Liver (tissue), 9 donors: ENCODE data around the gene FGF5. TPM values are rescaled to one million over a fixed set of nuclear protein-coding genes. Genes with fewer than 3 reads are reported as not detected.
A peak's percentile ranks its signal among the peaks of the same experiment; 100 is the strongest.

Experiments
- DNase-seq: peaks from one replicate; pipeline ENCODE4 v3.0.0-alpha.2; 2017; ENCODE audit warnings: low spot score
- H3K27ac ChIP-seq, 2 donors: one replicate each; pipeline ENCODE4 v1.7.0; 2013; ENCODE audit warnings: inconsistent platforms in 2 of 2, low read length in 2 of 2, control low read depth in 1 of 2, low read depth in 1 of 2, mild to moderate bottlenecking in 1 of 2
- H3K27me3 ChIP-seq, 4 donors: one replicate each; pipeline versions ENCODE4 v1.6.1 to v1.7.0; 2013; ENCODE audit warnings: low read length in 3 of 4, inconsistent platforms in 1 of 4, mild to moderate bottlenecking in 1 of 4, moderate library complexity in 1 of 4; ENCODE audit not compliant: control insufficient read depth in 4 of 4, insufficient read depth in 4 of 4
- H3K36me3 ChIP-seq, 4 donors: one replicate each; pipeline versions ENCODE4 v1.6.1 to v1.7.0; 2013; ENCODE audit warnings: low read length in 3 of 4, mild to moderate bottlenecking in 3 of 4, low read depth in 1 of 4, moderate library complexity in 1 of 4; ENCODE audit not compliant: control insufficient read depth in 4 of 4, insufficient read depth in 3 of 4
- H3K4me1 ChIP-seq, 4 donors: one replicate each; pipeline versions ENCODE4 v1.6.1 to v1.7.0; 2013; ENCODE audit warnings: low read length in 3 of 4, mild to moderate bottlenecking in 3 of 4, moderate library complexity in 1 of 4; ENCODE audit not compliant: control insufficient read depth in 4 of 4, insufficient read depth in 4 of 4
- H3K4me3 ChIP-seq, 3 donors: one replicate each; pipeline versions ENCODE4 v1.6.1 to v1.7.0; 2013; ENCODE audit warnings: low read length in 3 of 3, control low read depth in 1 of 3, low read depth in 1 of 3, mild to moderate bottlenecking in 1 of 3
- H3K9ac ChIP-seq, 2 donors: one replicate each; pipeline ENCODE4 v1.7.0; 2013; ENCODE audit warnings: low read length in 2 of 2, mild to moderate bottlenecking in 2 of 2, moderate library complexity in 2 of 2, control low read depth in 1 of 2, low read depth in 1 of 2
- H3K9me3 ChIP-seq, 4 donors: one replicate each; pipeline versions ENCODE4 v1.6.1 to v1.7.0; 2013; ENCODE audit warnings: low read length in 3 of 4; ENCODE audit not compliant: control insufficient read depth in 4 of 4
- EGR1 ChIP-seq, 2 donors: IDR thresholded peaks; 2 replicates each; pipeline ENCODE4 v1.6.1; 2016 to 2018; ENCODE audit warnings: antibody characterized with exemption in 2 of 2, low read depth in 2 of 2
- FOXA1 ChIP-seq: IDR thresholded peaks from 2 replicates; pipeline ENCODE4 v1.6.1; 2016; ENCODE audit warnings: antibody characterized with exemption
- FOXA2 ChIP-seq: IDR thresholded peaks from 2 replicates; pipeline ENCODE4 v1.6.1; 2016; ENCODE audit warnings: antibody characterized with exemption
- GABPA ChIP-seq, 2 donors: IDR thresholded peaks in 1 of 2; conservative IDR thresholded peaks in 1 of 2; 2 replicates each; pipeline ENCODE4 v1.6.1; 2016; ENCODE audit warnings: antibody characterized with exemption in 2 of 2, mild to moderate bottlenecking in 1 of 2, moderate library complexity in 1 of 2
- HNF4A ChIP-seq, 2 donors: conservative IDR thresholded peaks; 2 replicates each; pipeline ENCODE4 v1.6.1; 2016; ENCODE audit warnings: antibody characterized with exemption in 2 of 2, mild to moderate bottlenecking in 2 of 2
- HNF4G ChIP-seq: IDR thresholded peaks from 2 replicates; pipeline ENCODE4 v1.6.1; 2016; ENCODE audit warnings: antibody characterized with exemption
- JUND ChIP-seq, 2 donors: IDR thresholded peaks; 2 replicates each; pipeline ENCODE4 v1.6.1; 2016; ENCODE audit warnings: antibody characterized with exemption in 2 of 2
- MAX ChIP-seq: IDR thresholded peaks from 2 replicates; pipeline ENCODE4 v1.6.1; 2016; ENCODE audit warnings: antibody characterized with exemption
- NR2F2 ChIP-seq: IDR thresholded peaks from 2 replicates; pipeline ENCODE4 v1.6.1; 2016; ENCODE audit warnings: antibody characterized with exemption
- RAD21 ChIP-seq, 2 donors: IDR thresholded peaks; 2 replicates each; pipeline ENCODE4 v1.6.1; 2016; ENCODE audit warnings: antibody characterized with exemption in 2 of 2, mild to moderate bottlenecking in 2 of 2
- REST ChIP-seq: IDR thresholded peaks from 2 replicates; pipeline ENCODE4 v1.6.1; 2016; ENCODE audit warnings: antibody characterized with exemption, mild to moderate bottlenecking
- RXRA ChIP-seq, 2 donors: IDR thresholded peaks; 2 replicates each; pipeline ENCODE4 v1.6.1; 2017 to 2018; ENCODE audit warnings: antibody characterized with exemption in 2 of 2, mild to moderate bottlenecking in 1 of 2
- TAF1 ChIP-seq: conservative IDR thresholded peaks from 2 replicates; pipeline ENCODE4 v1.6.1; 2016; ENCODE audit warnings: antibody characterized with exemption, mild to moderate bottlenecking
- YY1 ChIP-seq: IDR thresholded peaks from 2 replicates; pipeline ENCODE4 v1.6.1; 2016; ENCODE audit warnings: antibody characterized with exemption, mild to moderate bottlenecking
- WGBS: extraction: QIAGEN DNeasy Blood & Tissue Kit; methylation state at CpG from one replicate; pipeline ENCODE4 v1.1.7; 2013; 5-methylcytosine and 5-hydroxymethylcytosine counted together
- polyA plus RNA-seq, 2 donors: library from polyadenylated mRNA; stranded (reverse) in 1 of 2; unstranded in 1 of 2; fragments of 200-250 nt in 1 of 2; fragments of >200 nt in 1 of 2; fragmentation: Nextera tagmentation in 1 of 2; extraction: Ambion mirVana in 1 of 2; gene quantifications; one replicate each; pipeline versions ENCODE4 v1.2.1 to v1.2.3, GENCODE V29; 2013 to 2015
- total RNA-seq, 2 donors: library from RNA; depleted of rRNA; stranded (reverse); fragments of >200 nt; gene quantifications; one replicate each; pipeline ENCODE4 v1.2.3, GENCODE V29; 2014
- TF ChIP-seq, protein P1 (sequence below): fragments of 150-350 bp; IDR thresholded peaks from 2 replicates; pipeline ENCODE4 v1.5.1; 2017; ENCODE audit warnings: improper control_type of control experiment, low read depth, low read length; ENCODE audit not compliant: missing input control
- TF ChIP-seq, protein P2 (sequence below): IDR thresholded peaks from 2 replicates; pipeline ENCODE4 v1.6.1; 2016; ENCODE audit warnings: antibody characterized with exemption
- donor health status: healthy.
- donor health status: healthy.
- donor health status: healthy.
- donor health status: healthy.
- donor health status: healthy.

The FGF5 gene
- total and polyA plus RNA-seq, 4 donors: 0.03 TPM; not detected in 3

DNA sequence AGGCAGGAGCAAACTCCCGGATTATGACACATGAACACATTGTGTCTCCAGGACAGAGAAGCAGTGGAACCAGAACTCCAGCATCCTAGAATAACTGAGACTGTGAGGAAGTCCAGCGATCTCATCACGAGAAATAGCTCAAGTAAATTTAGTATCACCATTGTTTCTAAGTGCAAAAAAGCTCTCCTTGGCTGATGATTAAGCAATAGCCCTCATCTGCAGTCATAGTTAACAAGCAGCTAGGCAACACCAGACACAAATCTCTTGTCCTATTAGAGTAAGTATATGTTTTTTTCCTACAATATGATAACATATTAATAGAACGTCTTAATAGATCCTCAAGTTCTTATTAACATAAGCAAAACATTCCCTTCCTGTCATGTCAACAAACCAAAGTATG, 66.7 kb downstream of the FGF5 start:
- WGBS: 56% methylated on average over 4 of the region's 4 CpGs
- Histone ChIP-seq H3K27me3 (peaks cover 0 to 7% (median 1%) of the 10 kb centered on the region in 4 donors), H3K9me3 (no peaks in the 10 kb centered on the region), H3K4me1 (peaks cover 0 to 15% (median 13%) of the 10 kb centered on the region in 4 donors), H3K4me3 (no peak overlapping the region), H3K9ac (no peak overlapping the region), H3K36me3 (no peaks in the 10 kb centered on the region), H3K27ac (no peak overlapping the region)
- TF ChIP-seq, protein P1, sequence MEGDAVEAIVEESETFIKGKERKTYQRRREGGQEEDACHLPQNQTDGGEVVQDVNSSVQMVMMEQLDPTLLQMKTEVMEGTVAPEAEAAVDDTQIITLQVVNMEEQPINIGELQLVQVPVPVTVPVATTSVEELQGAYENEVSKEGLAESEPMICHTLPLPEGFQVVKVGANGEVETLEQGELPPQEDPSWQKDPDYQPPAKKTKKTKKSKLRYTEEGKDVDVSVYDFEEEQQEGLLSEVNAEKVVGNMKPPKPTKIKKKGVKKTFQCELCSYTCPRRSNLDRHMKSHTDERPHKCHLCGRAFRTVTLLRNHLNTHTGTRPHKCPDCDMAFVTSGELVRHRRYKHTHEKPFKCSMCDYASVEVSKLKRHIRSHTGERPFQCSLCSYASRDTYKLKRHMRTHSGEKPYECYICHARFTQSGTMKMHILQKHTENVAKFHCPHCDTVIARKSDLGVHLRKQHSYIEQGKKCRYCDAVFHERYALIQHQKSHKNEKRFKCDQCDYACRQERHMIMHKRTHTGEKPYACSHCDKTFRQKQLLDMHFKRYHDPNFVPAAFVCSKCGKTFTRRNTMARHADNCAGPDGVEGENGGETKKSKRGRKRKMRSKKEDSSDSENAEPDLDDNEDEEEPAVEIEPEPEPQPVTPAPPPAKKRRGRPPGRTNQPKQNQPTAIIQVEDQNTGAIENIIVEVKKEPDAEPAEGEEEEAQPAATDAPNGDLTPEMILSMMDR: no peak
- TF ChIP-seq GABPA (IDR thresholded peaks at IDR 0.05 in 1 of 2, conservative IDR thresholded peaks at IDR 0.05 in 1 of 2) (no peak), JUND (IDR thresholded peaks at IDR 0.05) (no peak), EGR1 (IDR thresholded peaks at IDR 0.05; ENCODE audit: low read depth in 2 of 2) (no peak), FOXA2 (no peak), HNF4G (no peak)
- DNase-seq: no peak

- WGBS: 85% methylated on average over 1 of the region's 1 CpG
- no peak for DNase-seq
- no peak overlapping the region for H3K27ac ChIP-seq
- TF ChIP-seq TAF1 (no peak), MAX (no peak), NR2F2 (no peak), FOXA2 (no peak), HNF4G (no peak), GABPA (IDR thresholded peaks at IDR 0.05 in 1 of 2, conservative IDR thresholded peaks at IDR 0.05 in 1 of 2) (no peak), REST (no peak), RAD21 (IDR thresholded peaks at IDR 0.05) (no peak), FOXA1 (no peak), JUND (IDR thresholded peaks at IDR 0.05) (no peak)
- H3K27me3 ChIP-seq: peaks cover 0 to 3% (median 0%) of the 10 kb centered on the region in 4 donors
- H3K9me3 ChIP-seq: no peaks in the 10 kb centered on the region
- H3K4me1 ChIP-seq: peaks cover 0 to 15% (median 13%) of the 10 kb centered on the region in 4 donors
- H3K9ac ChIP-seq: no peak overlapping the region
- no peak overlapping the region for H3K4me3 ChIP-seq
- H3K36me3 ChIP-seq: no peaks in the 10 kb centered on the region
These were observed 68.1 kb downstream of the FGF5 start for GRCh38 chr4:80334568-80334967.

DNA sequence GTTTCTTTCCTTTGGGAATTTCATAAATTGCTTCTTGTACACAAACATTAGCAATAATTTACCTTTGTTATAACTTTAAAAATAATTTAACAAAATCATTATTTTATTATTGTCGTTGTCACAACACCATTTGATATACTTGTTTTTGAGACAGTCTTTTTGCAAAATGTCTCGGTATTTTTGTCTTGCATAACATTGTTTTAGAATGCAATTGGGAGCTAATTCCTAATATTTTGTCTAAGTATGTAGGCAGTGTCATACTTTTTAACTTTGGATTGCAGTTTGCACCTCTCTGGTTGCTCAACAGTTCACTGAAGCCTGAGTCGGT, 68.7 kb downstream of the FGF5 start:
- Histone ChIP-seq H3K9me3 (no peaks in the 10 kb centered on the region), H3K4me3 (peak overlapping the region; percentile 71 to 98 (median 91)), H3K4me1 (peaks cover 0 to 15% (median 13%) of the 10 kb centered on the region in 4 donors), H3K27me3 (peaks cover 0 to under 1% (median 0%) of the 10 kb centered on the region in 4 donors), H3K9ac (peak overlapping the region in 1 of 2 donors; percentile 49), H3K36me3 (no peaks in the 10 kb centered on the region), H3K27ac (peak overlapping the region in 1 of 2 donors; percentile 57)
- WGBS: 5% methylated on average over 3 of the region's 3 CpGs
- no peak for DNase-seq
- TF ChIP-seq HNF4A (conservative IDR thresholded peaks at IDR 0.05): no peak
- TF ChIP-seq MAX: no peak
- TF ChIP-seq, protein P1: no peak
- no peak for TF ChIP-seq YY1
- no peak for TF ChIP-seq RXRA (IDR thresholded peaks at IDR 0.05)
- TF ChIP-seq, protein P2, sequence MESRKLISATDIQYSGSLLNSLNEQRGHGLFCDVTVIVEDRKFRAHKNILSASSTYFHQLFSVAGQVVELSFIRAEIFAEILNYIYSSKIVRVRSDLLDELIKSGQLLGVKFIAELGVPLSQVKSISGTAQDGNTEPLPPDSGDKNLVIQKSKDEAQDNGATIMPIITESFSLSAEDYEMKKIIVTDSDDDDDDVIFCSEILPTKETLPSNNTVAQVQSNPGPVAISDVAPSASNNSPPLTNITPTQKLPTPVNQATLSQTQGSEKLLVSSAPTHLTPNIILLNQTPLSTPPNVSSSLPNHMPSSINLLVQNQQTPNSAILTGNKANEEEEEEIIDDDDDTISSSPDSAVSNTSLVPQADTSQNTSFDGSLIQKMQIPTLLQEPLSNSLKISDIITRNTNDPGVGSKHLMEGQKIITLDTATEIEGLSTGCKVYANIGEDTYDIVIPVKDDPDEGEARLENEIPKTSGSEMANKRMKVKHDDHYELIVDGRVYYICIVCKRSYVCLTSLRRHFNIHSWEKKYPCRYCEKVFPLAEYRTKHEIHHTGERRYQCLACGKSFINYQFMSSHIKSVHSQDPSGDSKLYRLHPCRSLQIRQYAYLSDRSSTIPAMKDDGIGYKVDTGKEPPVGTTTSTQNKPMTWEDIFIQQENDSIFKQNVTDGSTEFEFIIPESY: no peak
